IMR-90 (cell line): ENCODE results near the gene MAPKAP1. TPM values are rescaled to one million over a fixed set of nuclear protein-coding genes. Genes with fewer than 3 reads are reported as not detected.

ENCODE experiments used
- ATAC-seq: fragments of 200-7000 bp; cut with Tn5 transposase; 2 replicates; pipeline ENCODE4 v1.9.1; 2020; ENCODE audit warnings: low read depth, mild to moderate bottlenecking, moderate library complexity
- BruUV-seq: library from RNA; stranded (reverse); fragments of 400-500 nt; replicated peaks from 2 replicates; lab custom pipeline; 2021; lab: Mats Ljungman, UMichigan
- CTCF ChIA-PET: fragments of 300-600 bp; formaldehyde crosslinking; extraction: SDS; loops from one replicate; lab custom pipeline; 2021; ENCODE audit warnings: antibody characterized with exemption; lab: Yijun Ruan, JAX
- POLR2A ChIA-PET: fragments of 300-600 bp; sonication (Branson Sonifier 250); formaldehyde crosslinking; loops from one replicate; lab custom pipeline; 2022; ENCODE audit warnings: antibody characterized with exemption; ENCODE audit not compliant: unreplicated experiment; lab: Charles Lee
- DNase-seq: peaks from one replicate; pipeline ENCODE4 v3.0.0; 2013
- H2AFZ ChIP-seq: replicated peaks from 2 replicates; pipeline ENCODE3; 2013; ENCODE audit warnings: low read length, mild to moderate bottlenecking; ENCODE audit not compliant: poor library complexity
- H2AK5ac ChIP-seq: 2 replicates; pipeline ENCODE4 v1.6.1; 2013; ENCODE audit warnings: low read depth, low read length, inconsistent platforms
- H2AK9ac ChIP-seq: replicated peaks from 2 replicates; pipeline ENCODE3; 2013; ENCODE audit warnings: mild to moderate bottlenecking, low read depth, low read length, moderate library complexity; ENCODE audit not compliant: poor library complexity
- H2BK120ac ChIP-seq: 2 replicates; pipeline ENCODE4 v1.6.1; 2013; ENCODE audit warnings: low read depth, low read length, inconsistent platforms
- H2BK15ac ChIP-seq: 3 replicates; pipeline ENCODE4 v1.6.1; 2013; ENCODE audit warnings: low read depth, low read length, inconsistent platforms
- H2BK20ac ChIP-seq: 2 replicates; pipeline ENCODE4 v1.6.1; 2013; ENCODE audit warnings: low read depth, mild to moderate bottlenecking, inconsistent platforms, low read length, moderate library complexity
- H2BK5ac ChIP-seq: 2 replicates; pipeline ENCODE4 v1.6.1; 2013; ENCODE audit warnings: mild to moderate bottlenecking, low read depth, low read length, inconsistent platforms; ENCODE audit not compliant: poor library complexity, severe bottlenecking
- H3K14ac ChIP-seq: replicated peaks from 2 replicates; pipeline ENCODE4 v1.6.1; 2013; ENCODE audit warnings: low read depth, low read length, inconsistent platforms
- H3K18ac ChIP-seq: 2 replicates; pipeline ENCODE4 v1.6.1; 2013; ENCODE audit warnings: low read depth, low read length, control low read depth
- H3K23ac ChIP-seq: 2 replicates; pipeline ENCODE4 v1.6.1; 2013; ENCODE audit warnings: low read depth, low read length, inconsistent platforms
- H3K27ac ChIP-seq: 2 replicates; pipeline ENCODE4 v1.5.1; 2013; ENCODE audit warnings: mild to moderate bottlenecking, control low read depth, low read length; ENCODE audit not compliant: insufficient read depth
- H3K27me3 ChIP-seq: 2 replicates; pipeline ENCODE4 v1.6.1; 2013; ENCODE audit warnings: low read length; ENCODE audit not compliant: control insufficient read depth, insufficient read depth
- H3K36me3 ChIP-seq: 2 replicates; pipeline ENCODE4 v1.6.1; 2013; ENCODE audit warnings: low read length, mixed read lengths; ENCODE audit not compliant: control insufficient read depth, insufficient read depth
- H3K4ac ChIP-seq: 2 replicates; pipeline ENCODE4 v1.6.1; 2013; ENCODE audit warnings: low read depth, low read length, inconsistent platforms
- H3K4me1 ChIP-seq: 2 replicates; pipeline ENCODE4 v1.6.1; 2013; ENCODE audit warnings: low read length, mixed read lengths; ENCODE audit not compliant: control insufficient read depth, insufficient read depth
- H3K4me2 ChIP-seq: 2 replicates; pipeline ENCODE4 v1.6.1; 2013; ENCODE audit warnings: low read depth, mild to moderate bottlenecking, control low read depth, low read length, moderate library complexity
- H3K4me3 ChIP-seq: 2 replicates; pipeline ENCODE4 v1.5.1; 2013; ENCODE audit warnings: low read depth, mild to moderate bottlenecking, control low read depth, low read length, moderate library complexity; ENCODE audit not compliant: insufficient read depth
- H3K56ac ChIP-seq: 2 replicates; pipeline ENCODE4 v1.6.1; 2013; ENCODE audit warnings: low read length, inconsistent platforms; ENCODE audit not compliant: insufficient read depth; ENCODE audit errors: extremely low read depth
- H3K79me1 ChIP-seq, 2 experiments: 2 replicates each; pipeline ENCODE4 v1.6.1; 2013; ENCODE audit warnings: low read length in 2 of 2, inconsistent platforms in 1 of 2, low read depth in 1 of 2
- H3K9ac ChIP-seq: 2 replicates; pipeline ENCODE4 v1.6.1; 2013; ENCODE audit warnings: low read depth, low read length, control low read depth
- H3K9me1 ChIP-seq: 2 replicates; pipeline ENCODE4 v1.6.1; 2013; ENCODE audit warnings: low read length, inconsistent platforms; ENCODE audit not compliant: insufficient read depth
- H3K9me3 ChIP-seq: 2 replicates; pipeline ENCODE4 v1.6.1; 2013; ENCODE audit warnings: low read length; ENCODE audit not compliant: control insufficient read depth, insufficient read depth
- H4K20me1 ChIP-seq: 2 replicates; pipeline ENCODE4 v1.6.1; 2013; ENCODE audit warnings: low read length, inconsistent platforms; ENCODE audit not compliant: insufficient read depth
- H4K5ac ChIP-seq: 2 replicates; pipeline ENCODE4 v1.6.1; 2013; ENCODE audit warnings: mild to moderate bottlenecking, low read depth, low read length, control low read depth
- H4K8ac ChIP-seq, 2 experiments: 2 replicates each; pipeline ENCODE4 v1.6.1; 2013; ENCODE audit warnings: low read depth in 2 of 2, low read length in 2 of 2, control low read depth in 1 of 2, inconsistent platforms in 1 of 2
- H4K91ac ChIP-seq: 2 replicates; pipeline ENCODE4 v1.6.1; 2013; ENCODE audit warnings: low read depth, low read length, inconsistent platforms; ENCODE audit not compliant: insufficient read depth
- CEBPB ChIP-seq: IDR thresholded peaks from 2 replicates; pipeline ENCODE4 v1.6.1; 2012; ENCODE audit warnings: low read depth, low read length, improper control_type of control experiment
- CHD1 ChIP-seq: IDR thresholded peaks from 2 replicates; pipeline ENCODE4 v1.6.1; 2012; ENCODE audit warnings: low read depth, low read length, improper control_type of control experiment
- CTCF ChIP-seq: conservative IDR thresholded peaks from 2 replicates; pipeline ENCODE4 v1.5.1; 2012; ENCODE audit warnings: mild to moderate bottlenecking, low read depth, low read length, improper control_type of control experiment
- ELK1 ChIP-seq: fragments of 150-350 bp; IDR thresholded peaks from 2 replicates; pipeline ENCODE4 v1.6.1; 2016; ENCODE audit warnings: low read depth, mild to moderate bottlenecking, low read length, moderate library complexity, borderline replicate concordance
- FOS ChIP-seq: fragments of 150-350 bp; IDR thresholded peaks from 2 replicates; pipeline ENCODE4 v1.6.1; 2016; ENCODE audit warnings: low read depth, low read length
- MAFK ChIP-seq: IDR thresholded peaks from 2 replicates; pipeline ENCODE4 v1.6.1; 2012; ENCODE audit warnings: low read depth, low read length, improper control_type of control experiment
- MAZ ChIP-seq: IDR thresholded peaks from 2 replicates; pipeline ENCODE4 v1.6.1; 2012; ENCODE audit warnings: low read depth, mild to moderate bottlenecking, low read length, improper control_type of control experiment, moderate library complexity, borderline replicate concordance
- MXI1 ChIP-seq: IDR thresholded peaks from 2 replicates; pipeline ENCODE4 v1.6.1; 2012; ENCODE audit warnings: low read depth, mild to moderate bottlenecking, low read length, moderate library complexity, borderline replicate concordance
- NFE2L2 ChIP-seq: fragments of 150-350 bp; IDR thresholded peaks from 2 replicates; pipeline ENCODE4 v1.6.1; 2016; ENCODE audit warnings: low read depth, mild to moderate bottlenecking, low read length
- POLR2A ChIP-seq: IDR thresholded peaks from 2 replicates; pipeline ENCODE4 v1.6.1; 2012; ENCODE audit warnings: mild to moderate bottlenecking, low read depth, low read length
- RAD21 ChIP-seq: IDR thresholded peaks from 2 replicates; pipeline ENCODE4 v1.6.1; 2012; ENCODE audit warnings: low read length, improper control_type of control experiment
- RCOR1 ChIP-seq: IDR thresholded peaks from 2 replicates; pipeline ENCODE4 v1.6.1; 2012; ENCODE audit warnings: mild to moderate bottlenecking, low read length, improper control_type of control experiment; ENCODE audit not compliant: insufficient replicate concordance
- RFX5 ChIP-seq: IDR thresholded peaks from 2 replicates; pipeline ENCODE4 v1.8.0; 2012; ENCODE audit warnings: low read depth, mild to moderate bottlenecking, low read length, moderate library complexity
- SMC3 ChIP-seq: fragments of 150-350 bp; IDR thresholded peaks from 2 replicates; pipeline ENCODE4 v1.6.1; 2016; ENCODE audit warnings: low read depth, mild to moderate bottlenecking, antibody characterized with exemption, low read length, moderate library complexity
- USF2 ChIP-seq: fragments of 150-350 bp; IDR thresholded peaks from 2 replicates; pipeline ENCODE4 v1.6.1; 2017; ENCODE audit warnings: mild to moderate bottlenecking, antibody characterized with exemption, low read length, low read depth
- whole genome bisulfite sequencing, 2 experiments: methylation state at CpG; one replicate each; pipeline versions ENCODE4 v1.1.5 to v1.1.7; 2013; ENCODE audit warnings: missing lambda C conversion rate in 2 of 2; ENCODE audit not compliant: insufficient read length in 1 of 2; ENCODE audit errors: extremely low coverage in 2 of 2; 5-methylcytosine and 5-hydroxymethylcytosine counted together
- dilution Hi-C: fragments of 300-500 bp; cut with HindIII; formaldehyde crosslinking; loops from one replicate; pipeline ENCODE4 v1.14.3; 2018; ENCODE audit warnings: low sequenced_read_pairs; ENCODE audit not compliant: unreplicated experiment
- in situ Hi-C: fragments of 300-500 bp; cut with MboI; formaldehyde crosslinking; loops from 3 replicates; pipeline ENCODE4 v1.14.3; 2019; ENCODE audit warnings: low sequenced_read_pairs, inconsistent platforms, mixed read lengths
- intact Hi-C: fragments of 100-400 bp; cut with micrococcal nuclease; formaldehyde crosslinking; loops from 2 replicates; pipeline ENCODE4 v1.10.0; 2022
- polyA plus RNA-seq, 3 experiments: library from polyadenylated mRNA; depleted of rRNA; stranded (reverse); fragments of >200 nt; gene quantifications; 2 replicates each; pipeline ENCODE4 v1.2.3, GENCODE V29; 2012; ENCODE audit warnings: low replicate concordance in 1 of 3
- total RNA-seq: library from RNA; depleted of rRNA; stranded (reverse); fragments of >200 nt; gene quantifications from 2 replicates; pipeline ENCODE4 v1.2.3, GENCODE V29; 2012

Gene MAPKAP1
- total and polyA plus RNA-seq, 2 of the 4 experiments (the other 2 are of a cell fraction), result 87.2 to 158 TPM

GRCh38 chr9:125685167-125685566 is 21.8 kb downstream of the MAPKAP1 start:
- Histone ChIP-seq H3K9me1 (peaks cover 12% of the 10 kb centered on the region), H4K20me1 (peaks cover 22% of the 10 kb centered on the region; the same call in 1 of the 2 replicates), H3K79me1 (peaks cover 38 to 82% of the 10 kb centered on the region in 2 experiments), H2AFZ (no peak overlapping the region), H3K18ac (no peak overlapping the region), H4K91ac (no peak overlapping the region), H3K56ac (no peak overlapping the region), H3K4me2 (no peak overlapping the region), H2BK120ac (no peak overlapping the region), H3K4ac (no peak overlapping the region), H3K9me3 (no peaks in the 10 kb centered on the region), H4K5ac (no peak overlapping the region), H4K8ac (no peak overlapping the region), H2BK20ac (no peak overlapping the region), H3K9ac (no peak overlapping the region), H3K14ac (no peak overlapping the region), H3K36me3 (no peaks in the 10 kb centered on the region; the same call in 1 of the 2 replicates), H2BK15ac (no peak overlapping the region), H2AK5ac (no peak overlapping the region), H3K27ac (no peak overlapping the region), H2AK9ac (no peak overlapping the region), H3K23ac (no peak overlapping the region), H3K27me3 (no peaks in the 10 kb centered on the region), H3K4me1 (peaks cover 4% of the 10 kb centered on the region), H2BK5ac (no peak overlapping the region), H3K4me3 (no peak overlapping the region)
- in situ Hi-C loops, result no loop called here
- TF ChIP-seq RFX5, result no peak
- no peak for TF ChIP-seq RAD21
- no peak for TF ChIP-seq ELK1
- TF ChIP-seq CHD1, result no peak
- no peak for TF ChIP-seq USF2
- no peak for TF ChIP-seq POLR2A
- no peak for TF ChIP-seq RCOR1
- no peak for TF ChIP-seq MAZ
- TF ChIP-seq MXI1, result no peak
- TF ChIP-seq SMC3, result no peak
- no peak for TF ChIP-seq CEBPB
- no peak for TF ChIP-seq CTCF
- no peak for TF ChIP-seq NFE2L2
- no peak for TF ChIP-seq FOS
- TF ChIP-seq MAFK, result no peak
- DNase-seq, result no peak
- CTCF ChIA-PET, result no interaction called here
- dilution Hi-C loops, result no loop called here
- 80% methylated on average over 2 of the region's 3 CpGs; no CpG with 5 or more reads in 1 of the 2 experiments for WGBS, 2 experiments
- no TSS peak for BruUV-seq
- ATAC-seq, result no peak
- POLR2A ChIA-PET, result no interaction called here
- intact Hi-C loops, result no loop called here
